Prostate gland (tissue), 2 donors: ENCODE measurements around the gene NFATC3.
A peak's percentile ranks its signal among the peaks of the same experiment; 100 is the strongest.

ENCODE experiments used
- POLR2A ChIP-seq: fragments of 450-650 bp; IDR thresholded peaks from one replicate; pipeline ENCODE4 v1.6.1; 2016; ENCODE audit warnings: antibody characterized with exemption, mild to moderate bottlenecking
- POLR2AphosphoS5 ChIP-seq: sonication (generic); formaldehyde crosslinking; IDR thresholded peaks from one replicate; pipeline ENCODE4 v1.6.1; 2017; ENCODE audit warnings: antibody characterized with exemption
- TF ChIP-seq, protein P1 (sequence below), 4 experiments: fragments of 200-600 bp in 2 of 4; fragments of 450-650 bp in 2 of 4; sonication (generic) in 2 of 4; IDR thresholded peaks; 1 replicate in 3 of 4; 2 replicates in 1 of 4; pipeline ENCODE4 v1.5.1; 2016 to 2019; ENCODE audit warnings: antibody characterized with exemption in 4 of 4, mild to moderate bottlenecking in 2 of 4, moderate library complexity in 2 of 4

- TF ChIP-seq, protein P1, sequence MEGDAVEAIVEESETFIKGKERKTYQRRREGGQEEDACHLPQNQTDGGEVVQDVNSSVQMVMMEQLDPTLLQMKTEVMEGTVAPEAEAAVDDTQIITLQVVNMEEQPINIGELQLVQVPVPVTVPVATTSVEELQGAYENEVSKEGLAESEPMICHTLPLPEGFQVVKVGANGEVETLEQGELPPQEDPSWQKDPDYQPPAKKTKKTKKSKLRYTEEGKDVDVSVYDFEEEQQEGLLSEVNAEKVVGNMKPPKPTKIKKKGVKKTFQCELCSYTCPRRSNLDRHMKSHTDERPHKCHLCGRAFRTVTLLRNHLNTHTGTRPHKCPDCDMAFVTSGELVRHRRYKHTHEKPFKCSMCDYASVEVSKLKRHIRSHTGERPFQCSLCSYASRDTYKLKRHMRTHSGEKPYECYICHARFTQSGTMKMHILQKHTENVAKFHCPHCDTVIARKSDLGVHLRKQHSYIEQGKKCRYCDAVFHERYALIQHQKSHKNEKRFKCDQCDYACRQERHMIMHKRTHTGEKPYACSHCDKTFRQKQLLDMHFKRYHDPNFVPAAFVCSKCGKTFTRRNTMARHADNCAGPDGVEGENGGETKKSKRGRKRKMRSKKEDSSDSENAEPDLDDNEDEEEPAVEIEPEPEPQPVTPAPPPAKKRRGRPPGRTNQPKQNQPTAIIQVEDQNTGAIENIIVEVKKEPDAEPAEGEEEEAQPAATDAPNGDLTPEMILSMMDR (IDR thresholded peaks at IDR 0.05), result no peak
- no peak for TF ChIP-seq POLR2A
- peak; percentile 14 for TF ChIP-seq POLR2AphosphoS5
Observed at GRCh38 chr16:68086336-68086841, 1.2 kb downstream of the NFATC3 start.
